Right lobe of liver (tissue), 4 donors: ENCODE data around the gene SLC1A3.
"Not testable (repeated sequence)": the region's sequence is repeated elsewhere in the genome, so short reads cannot be mapped to it uniquely, and the experiment has no call there.

Experiments used
- CTCF ChIP-seq, 4 donors: fragments of 200-600 bp in 3 of 4; fragments of 450-650 bp in 1 of 4; IDR thresholded peaks; one replicate each; pipeline versions ENCODE4 v1.5.1 to v1.8.0; 2016 to 2022; ENCODE audit warnings: antibody characterized with exemption in 4 of 4, mild to moderate bottlenecking in 2 of 4
- POLR2A ChIP-seq: fragments of 450-650 bp; IDR thresholded peaks from one replicate; pipeline ENCODE4 v1.6.1; 2017; ENCODE audit warnings: antibody characterized with exemption, mild to moderate bottlenecking
- donor health status: DM: no; HTN: no; CAD: no.
- donor health status: DM: no; HTN: no; CAD: no.
- donor health status: DM: no; HTN: yes; CAD: no.

- TF ChIP-seq POLR2A; CTCF (IDR thresholded peaks at IDR 0.05): not testable (repeated sequence)
These were observed 26.5 kb upstream of the SLC1A3 start for GRCh38 chr5:36579858-36580257.
